ENCODE data around the gene FAM83C. TPM values are rescaled to one million over a fixed set of nuclear protein-coding genes. Genes with fewer than 3 reads are reported as not detected.

FAM83C gene
- polyA plus RNA-seq, 1 of the 3 experiments (the other 2 are of a cell fraction), result not detected

- no peak overlapping the region for H3K9ac ChIP-seq
- H3K36me3 ChIP-seq (replicated peaks in 1 of 2; ENCODE audit: control insufficient read depth in 1 of 2, insufficient read depth in 2 of 2, low read length in 1 of 2), result no peaks in the 10 kb centered on the region
- no peaks in the 10 kb centered on the region for H3K27me3 ChIP-seq (ENCODE audit: insufficient read depth)
- H3K4me2 ChIP-seq, result no peak overlapping the region
- WGBS (ENCODE audit: low lambda C conversion rate), result 89% methylated on average over 12 of the region's 12 CpGs
- H3K4me3 ChIP-seq (ENCODE audit: low read depth in 2 of 2, low read length in 1 of 2), result no peak overlapping the region
- no peak for DNase-seq
- no peaks in the 10 kb centered on the region for H4K20me1 ChIP-seq (ENCODE audit: insufficient read depth)
- H3K79me2 ChIP-seq (ENCODE audit: insufficient read depth), result no peaks in the 10 kb centered on the region
- no peak for TF ChIP-seq POLR2AphosphoS5 (IDR thresholded peaks at IDR 0.05; ENCODE audit: low read depth, low read length)
- TF ChIP-seq TEAD4 (IDR thresholded peaks at IDR 0.05; ENCODE audit: borderline replicate concordance, insufficient read depth), result no peak
- no peak for TF ChIP-seq USF2 (IDR thresholded peaks at IDR 0.05; ENCODE audit: borderline replicate concordance, low read depth, low read length)
- no peak for TF ChIP-seq RXRA (IDR thresholded peaks at IDR 0.05; ENCODE audit: borderline replicate concordance, low read depth)
- no peak for TF ChIP-seq RCOR1 (IDR thresholded peaks at IDR 0.05; ENCODE audit: low read length)
- TF ChIP-seq, protein P1, sequence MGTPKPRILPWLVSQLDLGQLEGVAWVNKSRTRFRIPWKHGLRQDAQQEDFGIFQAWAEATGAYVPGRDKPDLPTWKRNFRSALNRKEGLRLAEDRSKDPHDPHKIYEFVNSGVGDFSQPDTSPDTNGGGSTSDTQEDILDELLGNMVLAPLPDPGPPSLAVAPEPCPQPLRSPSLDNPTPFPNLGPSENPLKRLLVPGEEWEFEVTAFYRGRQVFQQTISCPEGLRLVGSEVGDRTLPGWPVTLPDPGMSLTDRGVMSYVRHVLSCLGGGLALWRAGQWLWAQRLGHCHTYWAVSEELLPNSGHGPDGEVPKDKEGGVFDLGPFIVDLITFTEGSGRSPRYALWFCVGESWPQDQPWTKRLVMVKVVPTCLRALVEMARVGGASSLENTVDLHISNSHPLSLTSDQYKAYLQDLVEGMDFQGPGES (IDR thresholded peaks at IDR 0.05; ENCODE audit: low read depth, low read length), result no peak
- TF ChIP-seq, protein P2, sequence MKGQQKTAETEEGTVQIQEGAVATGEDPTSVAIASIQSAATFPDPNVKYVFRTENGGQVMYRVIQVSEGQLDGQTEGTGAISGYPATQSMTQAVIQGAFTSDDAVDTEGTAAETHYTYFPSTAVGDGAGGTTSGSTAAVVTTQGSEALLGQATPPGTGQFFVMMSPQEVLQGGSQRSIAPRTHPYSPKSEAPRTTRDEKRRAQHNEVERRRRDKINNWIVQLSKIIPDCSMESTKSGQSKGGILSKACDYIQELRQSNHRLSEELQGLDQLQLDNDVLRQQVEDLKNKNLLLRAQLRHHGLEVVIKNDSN (IDR thresholded peaks at IDR 0.05; ENCODE audit: borderline replicate concordance, low read depth), result no peak
- no peak for TF ChIP-seq MEF2A (IDR thresholded peaks at IDR 0.05; ENCODE audit: borderline replicate concordance, low read depth)
- TF ChIP-seq, protein P3, sequence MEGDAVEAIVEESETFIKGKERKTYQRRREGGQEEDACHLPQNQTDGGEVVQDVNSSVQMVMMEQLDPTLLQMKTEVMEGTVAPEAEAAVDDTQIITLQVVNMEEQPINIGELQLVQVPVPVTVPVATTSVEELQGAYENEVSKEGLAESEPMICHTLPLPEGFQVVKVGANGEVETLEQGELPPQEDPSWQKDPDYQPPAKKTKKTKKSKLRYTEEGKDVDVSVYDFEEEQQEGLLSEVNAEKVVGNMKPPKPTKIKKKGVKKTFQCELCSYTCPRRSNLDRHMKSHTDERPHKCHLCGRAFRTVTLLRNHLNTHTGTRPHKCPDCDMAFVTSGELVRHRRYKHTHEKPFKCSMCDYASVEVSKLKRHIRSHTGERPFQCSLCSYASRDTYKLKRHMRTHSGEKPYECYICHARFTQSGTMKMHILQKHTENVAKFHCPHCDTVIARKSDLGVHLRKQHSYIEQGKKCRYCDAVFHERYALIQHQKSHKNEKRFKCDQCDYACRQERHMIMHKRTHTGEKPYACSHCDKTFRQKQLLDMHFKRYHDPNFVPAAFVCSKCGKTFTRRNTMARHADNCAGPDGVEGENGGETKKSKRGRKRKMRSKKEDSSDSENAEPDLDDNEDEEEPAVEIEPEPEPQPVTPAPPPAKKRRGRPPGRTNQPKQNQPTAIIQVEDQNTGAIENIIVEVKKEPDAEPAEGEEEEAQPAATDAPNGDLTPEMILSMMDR (IDR thresholded peaks at IDR 0.05), result no peak
- TF ChIP-seq JUND (IDR thresholded peaks at IDR 0.05), result no peak
- TF ChIP-seq, protein P4, sequence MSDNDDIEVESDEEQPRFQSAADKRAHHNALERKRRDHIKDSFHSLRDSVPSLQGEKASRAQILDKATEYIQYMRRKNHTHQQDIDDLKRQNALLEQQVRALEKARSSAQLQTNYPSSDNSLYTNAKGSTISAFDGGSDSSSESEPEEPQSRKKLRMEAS (IDR thresholded peaks at IDR 0.05; ENCODE audit: low read depth), result no peak
- TF ChIP-seq RAD21 (IDR thresholded peaks at IDR 0.05; ENCODE audit: low read length), result no peak
- TF ChIP-seq SMC3 (IDR thresholded peaks at IDR 0.05; ENCODE audit: low read depth, low read length), result no peak
- TF ChIP-seq TCF12 (IDR thresholded peaks at IDR 0.05), result no peak
- TF ChIP-seq ZBTB33 (IDR thresholded peaks at IDR 0.05; ENCODE audit: borderline replicate concordance, low read depth), result no peak
- no peak for TF ChIP-seq MXI1 (IDR thresholded peaks at IDR 0.05; ENCODE audit: low read depth, low read length)
- TF ChIP-seq ELF1 (IDR thresholded peaks at IDR 0.05), result no peak
- H3K4me1 ChIP-seq (ENCODE audit: control insufficient read depth in 1 of 2, insufficient read depth in 2 of 2, low read depth in 1 of 2, low read length in 1 of 2), result no peaks in the 10 kb centered on the region; a peak in 1 of 4 replicates
- no peaks in the 10 kb centered on the region for H3F3A ChIP-seq (replicated peaks; ENCODE audit: insufficient read depth)
- ChIA-PET CTCF (interaction anchor here (1.2 kb wide), 1 partner anchor 13 kb away, joined by 3 read pairs; no protein-coding TSS in a partner anchor), POLR2A (no interaction called here)
- no peak overlapping the region for H2AFZ ChIP-seq (ENCODE audit: low read depth)
- H3K9me2 ChIP-seq, result no peaks in the 10 kb centered on the region
- no peaks in the 10 kb centered on the region for H3K9me3 ChIP-seq
- H3K27ac ChIP-seq (ENCODE audit: low read depth in 2 of 2, low read length in 1 of 2), result no peak overlapping the region
These were observed 45.5 kb downstream of the FAM83C start for GRCh38 chr20:35246723-35247122.

Measured in SK-N-SH (cell line).